ENCODE data around the gene CTDSP1. TPM values are rescaled to one million over a fixed set of nuclear protein-coding genes. Genes with fewer than 3 reads are reported as not detected.

The CTDSP1 gene
- total RNA-seq, 4 donors from 2014 or later: 122 to 164 (median 140) TPM

DNA sequence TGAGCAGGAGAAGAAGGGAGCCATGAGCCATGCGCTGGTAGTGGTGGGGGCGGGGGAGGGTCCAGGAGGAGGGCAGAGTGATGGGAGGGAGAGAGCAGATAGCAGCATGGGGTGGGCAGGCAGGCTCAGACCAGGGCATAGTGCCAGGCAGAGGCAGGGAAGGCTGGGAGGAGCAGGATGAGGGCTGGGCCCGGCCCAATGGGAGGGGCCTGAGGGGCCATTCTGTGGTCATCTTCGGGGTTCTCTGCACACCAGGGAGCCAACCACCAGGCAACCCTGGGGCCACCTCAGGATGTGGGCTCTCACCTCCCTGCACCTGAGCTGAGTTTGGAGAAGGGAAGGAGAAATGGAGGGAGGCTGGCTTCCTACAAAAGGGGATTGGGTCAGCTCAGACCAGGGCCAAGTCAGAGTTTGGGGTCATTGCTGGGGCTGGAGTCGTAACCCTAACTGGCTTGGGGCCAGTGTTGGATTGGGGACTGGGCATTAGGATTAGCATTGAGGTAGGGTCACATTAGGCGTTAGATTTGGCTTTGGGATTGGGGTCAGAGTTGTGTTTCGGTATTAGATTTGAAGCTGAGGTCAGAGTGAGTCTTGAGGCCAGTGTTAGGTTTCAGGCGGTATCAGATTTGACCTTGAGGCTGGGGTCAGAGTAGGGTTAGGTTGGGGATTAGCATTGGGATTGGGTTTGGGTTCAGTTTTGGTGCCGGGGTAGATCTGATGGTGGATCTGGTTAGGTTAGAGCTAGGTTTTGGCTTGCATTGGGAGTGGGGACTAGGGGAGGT, 30.4 kb downstream of the CTDSP1 start:
- Histone ChIP-seq H3K27ac (no peak overlapping the region), H3K4me1 (no peaks in the 10 kb centered on the region), H3K27me3 (no peaks in the 10 kb centered on the region), H3K9me3 (no peaks in the 10 kb centered on the region), H3K4me3 (no peak overlapping the region), H3K36me3 (no peaks in the 10 kb centered on the region)
- no peak for DNase-seq (ENCODE audit: low spot score in 2 of 2)
- WGBS, 2 donors: 68 to 70% methylated on average over 9 of the region's 9 CpGs
- no peak for TF ChIP-seq POLR2A (IDR thresholded peaks at IDR 0.05)
- TF ChIP-seq, protein P1, sequence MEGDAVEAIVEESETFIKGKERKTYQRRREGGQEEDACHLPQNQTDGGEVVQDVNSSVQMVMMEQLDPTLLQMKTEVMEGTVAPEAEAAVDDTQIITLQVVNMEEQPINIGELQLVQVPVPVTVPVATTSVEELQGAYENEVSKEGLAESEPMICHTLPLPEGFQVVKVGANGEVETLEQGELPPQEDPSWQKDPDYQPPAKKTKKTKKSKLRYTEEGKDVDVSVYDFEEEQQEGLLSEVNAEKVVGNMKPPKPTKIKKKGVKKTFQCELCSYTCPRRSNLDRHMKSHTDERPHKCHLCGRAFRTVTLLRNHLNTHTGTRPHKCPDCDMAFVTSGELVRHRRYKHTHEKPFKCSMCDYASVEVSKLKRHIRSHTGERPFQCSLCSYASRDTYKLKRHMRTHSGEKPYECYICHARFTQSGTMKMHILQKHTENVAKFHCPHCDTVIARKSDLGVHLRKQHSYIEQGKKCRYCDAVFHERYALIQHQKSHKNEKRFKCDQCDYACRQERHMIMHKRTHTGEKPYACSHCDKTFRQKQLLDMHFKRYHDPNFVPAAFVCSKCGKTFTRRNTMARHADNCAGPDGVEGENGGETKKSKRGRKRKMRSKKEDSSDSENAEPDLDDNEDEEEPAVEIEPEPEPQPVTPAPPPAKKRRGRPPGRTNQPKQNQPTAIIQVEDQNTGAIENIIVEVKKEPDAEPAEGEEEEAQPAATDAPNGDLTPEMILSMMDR (IDR thresholded peaks at IDR 0.05): no peak
- no peak for TF ChIP-seq EP300 (IDR thresholded peaks at IDR 0.05)

DNA sequence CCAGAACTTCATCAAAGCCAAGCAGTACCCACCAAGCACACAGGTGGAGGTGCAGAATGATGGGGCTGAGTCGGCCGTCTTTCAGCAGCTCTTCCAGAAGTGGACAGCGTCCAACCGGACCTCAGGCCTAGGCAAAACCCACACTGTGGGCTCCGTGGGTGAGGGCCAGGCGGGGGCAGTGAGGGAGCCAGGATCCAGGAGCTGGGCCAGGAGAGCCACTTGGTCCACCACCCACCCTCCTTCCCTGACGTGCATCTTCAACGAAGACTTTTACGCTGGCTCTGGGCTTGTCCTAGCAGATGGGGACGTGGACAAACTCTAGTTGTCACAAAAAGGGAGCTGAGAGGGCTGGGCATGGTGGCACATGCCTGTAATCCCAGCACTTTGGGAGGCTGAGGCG, 31.1 kb downstream of the CTDSP1 start:
- H3K27me3 ChIP-seq: no peaks in the 10 kb centered on the region
- 89 to 95% methylated on average over 11 of the region's 11 CpGs for WGBS, 2 donors

DNA sequence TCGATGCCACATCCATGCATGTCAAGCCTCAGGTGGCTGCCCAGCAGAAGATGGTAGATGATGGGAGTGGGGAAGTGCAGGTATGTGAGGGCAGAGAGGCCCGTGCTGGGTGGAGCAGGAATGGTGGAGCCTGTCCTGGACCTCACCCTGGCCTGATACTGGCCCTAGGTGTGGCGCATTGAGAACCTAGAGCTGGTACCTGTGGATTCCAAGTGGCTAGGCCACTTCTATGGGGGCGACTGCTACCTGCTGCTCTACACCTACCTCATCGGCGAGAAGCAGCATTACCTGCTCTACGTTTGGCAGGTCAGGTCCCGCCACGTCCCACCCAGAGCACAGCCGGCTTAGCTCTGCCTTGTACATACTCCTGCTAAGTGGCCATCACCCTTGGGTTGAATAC, 32.2 kb downstream of the CTDSP1 start:
- no peak overlapping the region for H3K4me3 ChIP-seq
- no peaks in the 10 kb centered on the region for H3K27me3 ChIP-seq
- WGBS, 2 donors: 88 to 91% methylated on average over 10 of the region's 10 CpGs
- H3K4me1 ChIP-seq: no peaks in the 10 kb centered on the region
- no peaks in the 10 kb centered on the region for H3K36me3 ChIP-seq
- H3K9me3 ChIP-seq: no peaks in the 10 kb centered on the region
- DNase-seq (ENCODE audit: low spot score in 2 of 2): no peak
- TF ChIP-seq EP300 (IDR thresholded peaks at IDR 0.05): no peak
- TF ChIP-seq, protein P1 (IDR thresholded peaks at IDR 0.05): no peak
- no peak for TF ChIP-seq POLR2A (IDR thresholded peaks at IDR 0.05)
- no peak overlapping the region for H3K27ac ChIP-seq

More for the DNA sequence above, 31.1 kb downstream of the CTDSP1 start:
- Histone ChIP-seq H3K4me3 (no peak overlapping the region), H3K9me3 (no peaks in the 10 kb centered on the region), H3K27ac (no peak overlapping the region), H3K4me1 (no peaks in the 10 kb centered on the region), H3K36me3 (no peaks in the 10 kb centered on the region)
- TF ChIP-seq EP300 (IDR thresholded peaks at IDR 0.05): no peak
- TF ChIP-seq, protein P1 (IDR thresholded peaks at IDR 0.05): no peak
- no peak for DNase-seq (ENCODE audit: low spot score in 2 of 2)

DNA sequence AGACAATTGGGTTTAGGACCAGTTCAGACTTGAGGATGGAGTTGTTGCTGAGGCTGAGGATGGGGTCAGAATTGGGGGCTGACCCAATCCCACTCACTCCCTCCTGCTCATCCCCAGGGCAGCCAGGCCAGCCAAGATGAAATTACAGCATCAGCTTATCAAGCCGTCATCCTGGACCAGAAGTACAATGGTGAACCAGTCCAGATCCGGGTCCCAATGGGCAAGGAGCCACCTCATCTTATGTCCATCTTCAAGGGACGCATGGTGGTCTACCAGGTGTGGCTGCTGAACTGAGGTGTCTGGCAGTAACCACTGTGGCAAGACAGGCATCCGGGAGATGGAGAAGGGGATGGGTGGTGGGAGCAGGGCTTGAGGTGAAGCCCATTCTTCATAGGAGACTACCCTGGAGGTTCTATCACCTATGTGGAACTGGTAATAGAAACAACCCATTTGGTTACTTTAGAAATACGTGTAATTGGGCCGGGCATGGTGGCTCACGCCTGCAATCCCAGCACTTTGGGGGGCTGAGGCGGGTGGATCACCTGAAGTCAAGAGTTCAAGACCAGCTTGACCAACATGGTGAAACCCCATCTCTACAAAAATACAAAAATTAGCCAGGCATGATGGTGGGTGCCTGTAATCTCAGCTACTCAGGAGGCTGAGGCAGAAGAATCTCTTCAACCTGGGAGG, 33.2 kb downstream of the CTDSP1 start:
- TF ChIP-seq EP300 (IDR thresholded peaks at IDR 0.05) (no peak), POLR2A (IDR thresholded peaks at IDR 0.05) (no peak)
- TF ChIP-seq, protein P1 (IDR thresholded peaks at IDR 0.05): no peak
- Histone ChIP-seq H3K9me3 (no peaks in the 10 kb centered on the region), H3K36me3 (no peaks in the 10 kb centered on the region), H3K27me3 (no peaks in the 10 kb centered on the region), H3K4me1 (no peaks in the 10 kb centered on the region), H3K27ac (no peak overlapping the region), H3K4me3 (no peak overlapping the region)
- DNase-seq (ENCODE audit: low spot score in 2 of 2): no peak
- 90 to 94% methylated on average over 8 of the region's 8 CpGs for WGBS, 2 donors

DNA sequence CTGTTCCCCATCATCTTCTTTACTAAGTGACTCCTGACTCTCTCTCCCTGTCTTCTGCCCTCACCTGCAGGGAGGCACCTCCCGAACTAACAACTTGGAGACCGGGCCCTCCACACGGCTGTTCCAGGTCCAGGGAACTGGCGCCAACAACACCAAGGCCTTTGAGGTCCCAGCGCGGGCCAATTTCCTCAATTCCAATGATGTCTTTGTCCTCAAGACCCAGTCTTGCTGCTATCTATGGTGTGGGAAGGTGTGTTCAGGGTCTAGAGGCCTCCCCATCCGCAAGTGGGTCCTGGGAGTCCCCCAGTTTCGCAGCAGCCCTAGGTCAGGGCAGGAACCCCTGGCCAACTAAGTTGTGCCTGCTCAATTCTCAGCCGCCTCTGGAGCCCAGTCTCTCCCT, 34.8 kb downstream of the CTDSP1 start:
- 91 to 93% methylated on average over 9 of the region's 9 CpGs for WGBS, 2 donors
- Histone ChIP-seq H3K27me3 (no peaks in the 10 kb centered on the region), H3K27ac (no peak overlapping the region), H3K36me3 (no peaks in the 10 kb centered on the region), H3K4me3 (no peak overlapping the region), H3K4me1 (no peaks in the 10 kb centered on the region), H3K9me3 (no peaks in the 10 kb centered on the region)
- no peak for DNase-seq (ENCODE audit: low spot score in 2 of 2)
- TF ChIP-seq EP300 (IDR thresholded peaks at IDR 0.05) (no peak), POLR2A (IDR thresholded peaks at IDR 0.05) (no peak)
- TF ChIP-seq, protein P1 (IDR thresholded peaks at IDR 0.05): no peak

Measured in tibial nerve (tissue), 4 donors.